Natural killer cell treated with Interleukin-12 subunit alpha and Interleukin-12 subunit beta and Interleukin-15 and Interleukin-18, amount 100 ng/mL, for 72 hours (primary cell): ENCODE measurements around the gene DUSP18. TPM values are rescaled to one million over a fixed set of nuclear protein-coding genes. Genes with fewer than 3 reads are reported as not detected.

Source experiments
- ATAC-seq, 2 donors: fragments of 150-1000 bp; cut with Tn5 transposase in 1 of 2; sonication (Bioruptor Pico), chemical (Tn5 transposase) in 1 of 2; 2 replicates each; pipeline ENCODE4 v1.10.0; 2021
- DNase-seq: peaks from one replicate; pipeline ENCODE4 v3.0.0; 2022; ENCODE audit warnings: low spot score
- H3K27ac Mint-ChIP-seq, 2 donors: 1 replicate in 1 of 2; 2 replicates in 1 of 2; pipeline ENCODE4 v1.8.0; 2022; ENCODE audit warnings: mixed read lengths in 2 of 2, mild to moderate bottlenecking in 1 of 2, moderate library complexity in 1 of 2
- H3K27me3 Mint-ChIP-seq, 2 donors: 1 replicate in 1 of 2; 2 replicates in 1 of 2; pipeline ENCODE4 v1.8.0; 2022; ENCODE audit warnings: mixed read lengths in 2 of 2
- H3K36me3 Mint-ChIP-seq: one replicate; pipeline ENCODE4 v1.8.0; 2022; ENCODE audit warnings: mixed read lengths
- H3K4me1 Mint-ChIP-seq, 2 donors: 1 replicate in 1 of 2; 2 replicates in 1 of 2; pipeline ENCODE4 v1.8.0; 2022; ENCODE audit warnings: low read depth in 2 of 2, mixed read lengths in 2 of 2, mild to moderate bottlenecking in 1 of 2
- H3K4me3 Mint-ChIP-seq: one replicate; pipeline ENCODE4 v1.8.0; 2022; ENCODE audit warnings: mixed read lengths
- H3K9me3 Mint-ChIP-seq: 2 replicates; pipeline ENCODE4 v1.8.0; 2022; ENCODE audit warnings: mixed read lengths
- total RNA-seq, 2 donors: library from RNA; stranded (reverse); gene quantifications; one replicate each; pipeline ENCODE4 v1.2.3, GENCODE V29; 2022

The DUSP18 gene
- total RNA-seq, 2 donors from 2014 or later, result 7.1 to 7.7 TPM

- Mint-ChIP-seq H3K4me3 (peak overlapping the region; percentile 97), H3K4me1 (peaks cover 16 to 19% of the 10 kb centered on the region in 2 donors), H3K27ac (peak overlapping the region; percentile 66 to 83), H3K9me3 (no peaks in the 10 kb centered on the region), H3K36me3 (no peaks in the 10 kb centered on the region), H3K27me3 (no peaks in the 10 kb centered on the region)
- no peak for DNase-seq
- ATAC-seq, result no peak
Observed at GRCh38 chr22:30667107-30667493, 575 bp downstream of the DUSP18 start.

GRCh38 chr22:30665786-30666185, 1.9 kb downstream of the DUSP18 start:
- Mint-ChIP-seq H3K36me3 (no peaks in the 10 kb centered on the region), H3K27me3 (no peaks in the 10 kb centered on the region), H3K9me3 (no peaks in the 10 kb centered on the region), H3K4me3 (peak overlapping the region; percentile 97), H3K4me1 (peaks cover 16 to 19% of the 10 kb centered on the region in 2 donors), H3K27ac (no peak overlapping the region)
- ATAC-seq (no peak), DNase-seq (no peak)

- Mint-ChIP-seq H3K9me3 (no peaks in the 10 kb centered on the region), H3K36me3 (no peaks in the 10 kb centered on the region), H3K27ac (no peak overlapping the region), H3K4me1 (peaks cover 16 to 21% of the 10 kb centered on the region in 2 donors), H3K4me3 (no peak overlapping the region), H3K27me3 (no peaks in the 10 kb centered on the region)
- DNase-seq (no peak), ATAC-seq (no peak)
Observed at GRCh38 chr22:30665266-30665665, 2.4 kb downstream of the DUSP18 start.

- H3K36me3 Mint-ChIP-seq, result no peaks in the 10 kb centered on the region
- no peaks in the 10 kb centered on the region for H3K27me3 Mint-ChIP-seq
- H3K4me3 Mint-ChIP-seq, result no peak overlapping the region
- no peak overlapping the region for H3K27ac Mint-ChIP-seq
- ATAC-seq (no peak), DNase-seq (no peak)
- H3K9me3 Mint-ChIP-seq, result no peaks in the 10 kb centered on the region
- H3K4me1 Mint-ChIP-seq, result peaks cover 16 to 21% of the 10 kb centered on the region in 2 donors
Observed at GRCh38 chr22:30664798-30665197, 2.9 kb downstream of the DUSP18 start.

- no peak overlapping the region for H3K27ac Mint-ChIP-seq
- H3K9me3 Mint-ChIP-seq, result no peaks in the 10 kb centered on the region
- H3K36me3 Mint-ChIP-seq, result no peaks in the 10 kb centered on the region
- ATAC-seq, result no peak
- no peaks in the 10 kb centered on the region for H3K27me3 Mint-ChIP-seq
- no peak overlapping the region for H3K4me3 Mint-ChIP-seq
- DNase-seq, result no peak
- H3K4me1 Mint-ChIP-seq, result peaks cover 8 to 14% of the 10 kb centered on the region in 2 donors
Observed at GRCh38 chr22:30662040-30662439, 5.6 kb downstream of the DUSP18 start.

GRCh38 chr22:30655532-30655931, 12.1 kb downstream of the DUSP18 start:
- no peaks in the 10 kb centered on the region for H3K27me3 Mint-ChIP-seq
- H3K36me3 Mint-ChIP-seq, result no peaks in the 10 kb centered on the region
- no peak for DNase-seq
- no peaks in the 10 kb centered on the region for H3K9me3 Mint-ChIP-seq
- no peak overlapping the region for H3K4me3 Mint-ChIP-seq
- peaks cover 0 to 3% of the 10 kb centered on the region in 2 donors for H3K4me1 Mint-ChIP-seq
- H3K27ac Mint-ChIP-seq, result no peak overlapping the region
- ATAC-seq, result no peak

GRCh38 chr22:30654361-30654760, 13.3 kb downstream of the DUSP18 start:
- Mint-ChIP-seq H3K27ac (no peak overlapping the region), H3K36me3 (no peaks in the 10 kb centered on the region), H3K4me1 (peaks cover 0 to 6% of the 10 kb centered on the region in 2 donors), H3K4me3 (no peak overlapping the region), H3K9me3 (no peaks in the 10 kb centered on the region), H3K27me3 (no peaks in the 10 kb centered on the region)
- DNase-seq (no peak), ATAC-seq (no peak)

GRCh38 chr22:30652852-30653251, 14.8 kb downstream of the DUSP18 start:
- ATAC-seq (no peak), DNase-seq (no peak)
- no peak overlapping the region for H3K4me3 Mint-ChIP-seq
- H3K27ac Mint-ChIP-seq, result no peak overlapping the region
- peaks cover 0 to 10% of the 10 kb centered on the region in 2 donors for H3K4me1 Mint-ChIP-seq
- H3K36me3 Mint-ChIP-seq, result no peaks in the 10 kb centered on the region
- H3K27me3 Mint-ChIP-seq, result no peaks in the 10 kb centered on the region
- no peaks in the 10 kb centered on the region for H3K9me3 Mint-ChIP-seq

- peaks cover 0 to 10% of the 10 kb centered on the region in 2 donors for H3K4me1 Mint-ChIP-seq
- no peak for DNase-seq
- no peaks in the 10 kb centered on the region for H3K36me3 Mint-ChIP-seq
- H3K27me3 Mint-ChIP-seq, result no peaks in the 10 kb centered on the region
- no peaks in the 10 kb centered on the region for H3K9me3 Mint-ChIP-seq
- no peak overlapping the region for H3K27ac Mint-ChIP-seq
- no peak overlapping the region for H3K4me3 Mint-ChIP-seq
- no peak for ATAC-seq
Observed at GRCh38 chr22:30650508-30651116, 17.1 kb downstream of the DUSP18 start.

GRCh38 chr22:30649430-30650007, 18.2 kb downstream of the DUSP18 start:
- Mint-ChIP-seq H3K27ac (peak overlapping the region in 1 of 2 donors; percentile 51), H3K27me3 (no peaks in the 10 kb centered on the region), H3K4me3 (no peak overlapping the region), H3K4me1 (peaks cover 0 to 10% of the 10 kb centered on the region in 2 donors), H3K9me3 (no peaks in the 10 kb centered on the region), H3K36me3 (no peaks in the 10 kb centered on the region)
- ATAC-seq, result peak in 1 of 2 donors; percentile 96
- DNase-seq, result peak; percentile 83

- ATAC-seq (no peak), DNase-seq (no peak)
- H3K9me3 Mint-ChIP-seq, result no peaks in the 10 kb centered on the region
- H3K4me3 Mint-ChIP-seq, result no peak overlapping the region
- H3K4me1 Mint-ChIP-seq, result peaks cover 5 to 10% of the 10 kb centered on the region in 2 donors
- no peaks in the 10 kb centered on the region for H3K36me3 Mint-ChIP-seq
- no peaks in the 10 kb centered on the region for H3K27me3 Mint-ChIP-seq
- peak overlapping the region in 1 of 2 donors; percentile 51 for H3K27ac Mint-ChIP-seq
Observed at GRCh38 chr22:30648825-30649224, 18.9 kb downstream of the DUSP18 start.

- Mint-ChIP-seq H3K4me3 (no peak overlapping the region), H3K4me1 (peaks cover 5 to 10% of the 10 kb centered on the region in 2 donors), H3K27me3 (no peaks in the 10 kb centered on the region), H3K27ac (no peak overlapping the region), H3K9me3 (no peaks in the 10 kb centered on the region), H3K36me3 (no peaks in the 10 kb centered on the region)
- no peak for DNase-seq
- ATAC-seq, result no peak
Observed at GRCh38 chr22:30647536-30647935, 20.1 kb downstream of the DUSP18 start.

GRCh38 chr22:30646518-30647160, 21.0 kb downstream of the DUSP18 start:
- H3K4me1 Mint-ChIP-seq, result peaks cover 5 to 10% of the 10 kb centered on the region in 2 donors
- no peak for ATAC-seq
- H3K27ac Mint-ChIP-seq, result no peak overlapping the region
- no peaks in the 10 kb centered on the region for H3K36me3 Mint-ChIP-seq
- no peak overlapping the region for H3K4me3 Mint-ChIP-seq
- no peaks in the 10 kb centered on the region for H3K27me3 Mint-ChIP-seq
- no peaks in the 10 kb centered on the region for H3K9me3 Mint-ChIP-seq
- DNase-seq, result no peak

- H3K9me3 Mint-ChIP-seq, result no peaks in the 10 kb centered on the region
- no peak overlapping the region for H3K27ac Mint-ChIP-seq
Observed at GRCh38 chr22:30643055-30643875, 24.4 kb downstream of the DUSP18 start.

More at GRCh38 chr22:30643055-30643875, 24.4 kb downstream of the DUSP18 start:
- H3K36me3 Mint-ChIP-seq, result no peaks in the 10 kb centered on the region
- H3K27me3 Mint-ChIP-seq, result no peaks in the 10 kb centered on the region
- H3K4me1 Mint-ChIP-seq, result peaks cover 0 to 5% of the 10 kb centered on the region in 2 donors
- no peak for ATAC-seq
- DNase-seq, result no peak
- H3K4me3 Mint-ChIP-seq, result no peak overlapping the region
